HG02884 (cell line): ENCODE data around the gene MAP3K10.
"Not testable (repeated sequence)": the region's sequence is repeated elsewhere in the genome, so short reads cannot be mapped to it uniquely, and the experiment has no call there.

Experiments
- ATAC-seq: cut with Tn5 transposase; IDR thresholded peaks from one replicate; pipeline ENCODE4 v1.9.1; 2021; ENCODE audit warnings: mild to moderate bottlenecking, moderate library complexity; ENCODE audit not compliant: unreplicated experiment

MAP3K10 gene

GRCh38 chr19:40171293-40171692 is 19.9 kb upstream of the MAP3K10 start:
- ATAC-seq: not testable (repeated sequence)

- ATAC-seq: no peak
Measured at GRCh38 chr19:40174092-40174491, 17.1 kb upstream of the MAP3K10 start.

GRCh38 chr19:40175820-40176219 is 15.4 kb upstream of the MAP3K10 start:
- no peak for ATAC-seq

GRCh38 chr19:40177286-40178070 is 13.7 kb upstream of the MAP3K10 start:
- ATAC-seq: no peak

DNA sequence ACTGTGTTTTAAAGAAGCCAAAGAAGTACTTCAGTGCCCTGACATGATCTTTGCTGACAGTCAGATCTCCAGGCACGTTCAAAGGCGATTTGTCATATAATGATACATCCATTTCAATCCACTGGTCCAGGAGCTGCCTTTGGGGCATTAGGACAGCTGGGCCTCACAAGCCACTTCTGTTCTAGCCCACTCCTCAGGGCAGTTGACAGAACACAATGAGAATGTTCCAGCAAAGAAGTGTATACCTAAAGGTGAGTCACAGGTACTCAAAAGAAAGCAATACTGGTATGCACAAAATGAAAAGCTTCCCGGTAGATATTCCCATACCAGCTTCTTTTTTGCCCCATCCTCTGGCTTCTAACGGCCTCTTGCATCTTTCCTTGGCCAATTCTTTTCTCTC is 12.5 kb upstream of the MAP3K10 start:
- ATAC-seq: no peak

- no peak for ATAC-seq
Measured at GRCh38 chr19:40184273-40184672, 7.0 kb upstream of the MAP3K10 start.

DNA sequence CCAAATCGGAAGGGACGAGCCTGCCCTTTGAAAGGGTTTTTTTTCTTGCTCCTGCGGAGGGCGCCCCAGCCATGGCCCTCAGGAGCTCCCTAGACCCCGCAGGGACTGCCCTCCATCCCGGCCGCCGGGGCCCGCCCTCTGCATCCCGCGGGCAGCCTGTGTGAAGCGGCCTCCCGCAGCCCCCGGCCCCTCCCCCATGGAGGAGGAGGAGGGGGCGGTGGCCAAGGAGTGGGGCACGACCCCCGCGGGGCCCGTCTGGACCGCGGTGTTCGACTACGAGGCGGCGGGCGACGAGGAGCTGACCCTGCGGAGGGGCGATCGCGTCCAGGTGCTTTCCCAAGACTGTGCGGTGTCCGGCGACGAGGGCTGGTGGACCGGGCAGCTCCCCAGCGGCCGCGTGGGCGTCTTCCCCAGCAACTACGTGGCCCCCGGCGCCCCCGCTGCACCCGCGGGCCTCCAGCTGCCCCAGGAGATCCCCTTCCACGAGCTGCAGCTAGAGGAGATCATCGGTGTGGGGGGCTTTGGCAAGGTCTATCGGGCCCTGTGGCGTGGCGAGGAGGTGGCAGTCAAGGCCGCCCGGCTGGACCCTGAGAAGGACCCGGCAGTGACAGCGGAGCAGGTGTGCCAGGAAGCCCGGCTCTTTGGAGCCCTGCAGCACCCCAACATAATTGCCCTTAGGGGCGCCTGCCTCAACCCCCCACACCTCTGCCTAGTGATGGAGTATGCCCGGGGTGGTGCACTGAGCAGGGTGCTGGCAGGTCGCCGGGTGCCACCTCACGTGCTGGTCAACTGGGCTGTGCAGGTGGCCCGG is 815 bp downstream of the MAP3K10 start:
- ATAC-seq: peak; percentile 17

DNA sequence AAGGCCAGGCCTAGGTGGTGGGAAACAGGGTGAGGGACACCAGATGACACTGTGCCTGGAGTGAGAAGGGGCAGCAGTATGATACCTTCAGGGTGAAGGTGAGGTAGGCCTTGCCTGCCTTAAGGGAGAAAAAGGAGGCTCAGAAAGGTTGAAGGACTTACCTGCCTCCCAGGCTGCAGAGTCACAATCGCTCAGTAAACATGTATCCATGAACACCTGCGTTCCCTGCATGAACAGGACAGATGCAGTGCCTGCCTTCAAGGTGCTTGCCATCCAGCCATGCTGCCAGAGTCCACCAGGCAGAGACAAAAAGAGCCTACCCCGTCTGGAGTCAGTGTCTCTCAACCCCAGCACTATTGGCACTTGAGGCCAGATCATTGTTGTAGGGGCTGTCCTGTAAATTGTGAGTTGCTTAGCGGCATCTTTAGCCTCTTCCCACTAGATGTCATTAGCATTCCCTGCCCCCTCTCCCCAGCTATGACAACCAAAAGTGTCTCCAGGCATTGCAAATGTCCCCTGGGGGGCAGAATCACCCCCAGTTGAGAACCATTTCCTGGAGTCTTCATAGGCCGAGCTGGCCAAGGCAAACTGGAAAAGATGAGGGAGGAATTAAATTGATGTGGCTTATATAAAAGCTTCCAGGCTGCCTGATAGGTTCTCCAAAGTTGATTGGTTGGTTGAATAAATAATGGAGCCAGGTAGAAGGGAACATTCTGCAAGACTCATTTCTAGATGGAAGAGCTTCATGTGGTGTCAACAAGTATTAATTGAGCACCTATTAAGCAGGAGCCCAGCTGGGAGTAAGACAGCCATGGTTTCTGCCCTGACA is 1.7 kb downstream of the MAP3K10 start:
- no peak for ATAC-seq

DNA sequence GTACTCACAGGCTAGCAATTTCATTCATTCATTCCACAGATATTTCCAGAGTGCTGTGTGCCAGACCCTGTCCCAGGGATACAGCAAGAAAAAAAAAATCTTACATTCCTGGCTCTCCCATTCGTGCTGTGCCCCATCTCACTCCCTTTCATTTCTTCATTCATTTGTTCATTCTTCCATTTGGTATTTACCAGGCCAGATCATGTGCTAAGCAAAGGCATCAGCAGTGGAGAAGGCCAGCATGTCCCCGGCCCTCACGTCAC is 2.3 kb downstream of the MAP3K10 start:
- no peak for ATAC-seq

GRCh38 chr19:40198272-40198990 is 7.2 kb downstream of the MAP3K10 start:
- ATAC-seq: no peak

DNA sequence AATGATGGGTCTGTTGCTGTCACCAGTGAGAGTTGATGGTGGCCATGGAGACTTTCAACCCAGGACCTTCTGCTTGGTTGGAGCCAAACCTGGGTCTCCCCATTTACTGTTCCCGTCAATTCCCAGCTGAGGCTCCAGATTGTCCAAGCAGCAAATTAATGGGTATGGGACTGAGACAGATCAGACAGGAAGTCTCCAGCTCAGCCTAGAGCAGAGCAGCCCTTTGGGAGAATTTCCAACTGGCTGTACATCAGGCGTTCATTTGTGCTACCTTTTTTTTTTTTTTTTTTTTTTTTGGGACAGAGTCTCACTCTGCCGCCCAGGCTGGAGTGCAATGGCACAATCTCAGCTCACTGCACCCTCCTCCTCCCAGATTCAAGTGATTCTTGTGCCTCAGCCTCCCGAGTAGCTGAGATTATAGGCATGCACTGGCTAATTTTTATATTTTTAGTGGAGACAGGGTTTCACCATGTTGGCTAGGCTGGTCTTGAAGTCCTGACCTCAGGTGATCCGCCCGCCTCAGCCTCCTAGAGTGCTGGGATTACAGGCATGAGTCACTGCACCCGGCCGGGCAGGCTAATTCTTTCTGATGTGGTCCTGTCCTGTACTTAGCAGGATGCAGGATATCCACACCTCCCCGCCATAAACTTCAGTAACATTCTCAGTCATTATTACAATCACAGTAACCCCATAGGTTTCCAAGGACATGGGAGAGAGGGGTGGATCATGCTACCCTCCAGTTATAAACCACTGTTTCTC is 9.3 kb downstream of the MAP3K10 start:
- no peak for ATAC-seq

DNA sequence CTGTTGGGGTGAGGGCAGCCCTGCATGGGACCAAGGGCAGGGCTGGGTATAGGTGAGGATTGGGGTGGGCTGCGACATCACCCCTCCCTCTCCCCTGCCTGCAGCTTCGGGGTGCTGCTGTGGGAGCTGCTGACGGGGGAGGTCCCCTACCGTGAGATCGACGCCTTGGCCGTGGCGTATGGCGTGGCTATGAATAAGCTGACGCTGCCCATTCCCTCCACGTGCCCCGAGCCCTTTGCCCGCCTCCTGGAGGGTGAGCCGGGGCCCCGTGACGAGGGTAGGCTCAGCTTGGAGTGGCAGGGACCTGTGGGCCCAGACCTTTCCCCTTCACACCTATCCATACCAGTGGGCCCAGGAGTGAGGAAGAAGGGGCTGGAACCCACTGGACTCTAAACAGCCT is 13.2 kb downstream of the MAP3K10 start:
- no peak for ATAC-seq

GRCh38 chr19:40205760-40206159 is 14.5 kb downstream of the MAP3K10 start:
- ATAC-seq: no peak

DNA sequence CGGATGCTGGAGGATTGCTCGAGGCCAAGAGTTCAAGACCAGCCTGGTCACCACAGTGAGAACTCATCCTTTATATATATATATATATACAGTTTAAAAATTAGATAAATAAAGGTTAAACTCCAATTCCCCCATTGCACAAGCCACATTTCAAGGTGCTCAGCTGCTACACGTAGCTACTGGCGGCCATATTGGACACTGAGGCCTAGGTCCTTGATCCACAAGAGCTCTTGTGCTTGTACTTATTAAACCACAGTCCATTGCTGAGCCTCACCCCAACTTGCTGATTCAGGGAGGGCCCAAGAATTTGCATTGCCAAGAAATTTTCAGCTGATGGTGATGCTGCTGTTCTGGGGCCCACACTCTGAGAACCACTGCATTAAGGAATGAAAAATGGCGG is 17.4 kb downstream of the MAP3K10 start:
- no peak for ATAC-seq

DNA sequence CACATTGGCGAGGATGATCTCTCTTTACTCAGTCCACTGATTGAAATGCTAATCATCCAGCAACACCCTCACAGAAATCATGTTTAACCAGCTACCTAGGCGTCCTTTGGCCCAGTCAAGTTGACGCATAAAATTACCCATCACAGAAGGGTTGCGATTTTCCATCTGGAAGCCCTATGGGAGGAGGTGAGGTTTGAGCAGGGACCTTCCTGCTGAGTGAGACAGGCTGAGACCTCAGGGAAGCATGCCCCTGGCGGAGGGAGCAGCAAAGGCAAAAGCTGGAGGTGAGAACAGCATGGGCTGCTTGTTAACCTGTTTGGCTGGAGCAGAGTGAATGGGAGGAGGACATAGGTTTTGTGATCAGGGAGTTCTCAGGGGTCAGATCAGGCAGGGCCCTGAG is 19.7 kb downstream of the MAP3K10 start:
- ATAC-seq: no peak

GRCh38 chr19:40213251-40213829 is 22.1 kb downstream of the MAP3K10 start:
- ATAC-seq: no peak

DNA sequence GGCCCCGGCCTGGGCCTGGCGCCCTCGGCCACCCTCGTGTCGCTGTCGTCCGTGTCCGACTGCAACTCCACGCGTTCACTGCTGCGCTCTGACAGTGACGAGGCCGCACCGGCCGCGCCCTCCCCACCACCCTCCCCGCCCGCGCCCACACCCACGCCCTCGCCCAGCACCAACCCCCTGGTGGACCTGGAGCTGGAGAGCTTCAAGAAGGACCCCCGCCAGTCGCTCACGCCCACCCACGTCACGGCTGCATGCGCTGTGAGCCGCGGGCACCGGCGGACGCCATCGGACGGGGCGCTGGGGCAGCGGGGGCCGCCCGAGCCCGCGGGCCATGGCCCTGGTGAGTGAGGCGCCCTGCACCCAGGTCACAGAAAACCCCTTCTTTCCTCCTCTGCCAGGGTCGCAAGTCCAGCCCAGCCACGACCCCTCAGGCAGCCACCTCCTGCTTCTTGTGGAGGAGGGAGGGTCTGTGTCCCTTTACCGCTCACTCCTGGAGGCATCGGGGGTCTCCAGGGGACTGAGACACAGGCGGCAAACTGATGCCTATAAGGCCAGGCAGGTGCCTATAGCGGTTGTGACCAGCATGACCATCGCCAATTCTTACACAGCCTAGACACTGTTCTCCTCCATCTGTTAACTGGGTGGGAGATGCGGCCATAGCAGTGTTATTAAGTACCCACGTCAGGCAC is 22.8 kb downstream of the MAP3K10 start:
- ATAC-seq: no peak

DNA sequence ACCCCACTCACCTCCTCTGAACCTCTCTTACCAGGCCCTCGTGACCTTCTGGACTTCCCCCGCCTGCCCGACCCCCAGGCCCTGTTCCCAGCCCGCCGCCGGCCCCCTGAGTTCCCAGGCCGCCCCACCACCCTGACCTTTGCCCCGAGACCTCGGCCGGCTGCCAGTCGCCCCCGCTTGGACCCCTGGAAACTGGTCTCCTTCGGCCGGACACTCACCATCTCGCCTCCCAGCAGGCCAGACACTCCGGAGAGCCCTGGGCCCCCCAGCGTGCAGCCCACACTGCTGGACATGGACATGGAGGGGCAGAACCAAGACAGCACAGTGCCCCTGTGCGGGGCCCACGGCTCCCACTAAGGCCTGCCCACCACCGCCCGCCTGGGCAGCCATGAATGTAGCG is 23.7 kb downstream of the MAP3K10 start:
- no peak for ATAC-seq

DNA sequence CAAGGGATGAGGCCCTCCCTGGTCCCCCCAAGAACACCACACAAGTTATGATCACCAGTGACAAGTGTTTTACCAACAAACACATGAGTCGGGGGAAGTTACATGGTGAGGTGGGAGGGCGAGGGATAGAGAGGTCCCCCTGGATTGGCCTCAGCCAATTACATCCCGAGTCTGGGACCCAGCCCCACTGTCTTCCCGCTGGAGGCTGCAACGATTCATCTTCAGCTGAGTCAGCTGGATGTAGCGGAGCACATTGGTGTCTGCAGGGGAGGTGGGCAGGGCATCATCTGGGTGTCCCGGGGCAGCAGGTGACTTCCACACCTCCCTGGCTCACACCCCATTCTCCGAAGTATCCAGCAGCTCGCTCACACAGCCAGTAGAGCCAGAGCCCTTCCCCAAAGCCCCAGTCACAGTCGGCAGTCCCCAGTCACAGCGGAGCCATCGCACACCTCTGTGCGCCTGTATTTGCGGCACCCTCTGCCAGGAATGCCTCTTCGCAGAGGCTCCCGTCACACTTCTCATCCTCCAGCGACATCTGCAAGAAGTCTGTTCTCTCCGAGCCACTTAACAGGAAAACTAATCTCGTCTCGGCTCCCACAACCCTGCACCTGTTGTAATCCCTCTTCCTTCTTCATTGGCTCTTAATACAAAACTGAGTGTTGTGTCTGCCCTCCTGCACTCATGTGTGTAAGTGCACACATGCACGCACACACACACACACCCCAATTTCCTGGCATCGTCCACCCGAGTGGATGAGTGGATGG is 25.0 kb downstream of the MAP3K10 start:
- no peak for ATAC-seq
